Measurements from ENCODE around the gene KCTD17.

The KCTD17 gene

GRCh38 chr22:37080838-37081237 is 29.3 kb downstream of the KCTD17 start:
- DNase-seq, result no peak

- DNase-seq, result peak; percentile 31 to 37
These were observed 30.8 kb downstream of the KCTD17 start for GRCh38 chr22:37082251-37082873.

GRCh38 chr22:37083914-37084313 is 32.4 kb downstream of the KCTD17 start:
- no peak for DNase-seq

GRCh38 chr22:37084385-37084784 is 32.8 kb downstream of the KCTD17 start:
- DNase-seq, result no peak

- no peak for DNase-seq
These were observed 34.6 kb downstream of the KCTD17 start for GRCh38 chr22:37086184-37086583.

GRCh38 chr22:37088108-37088605 is 36.6 kb downstream of the KCTD17 start:
- no peak for DNase-seq

- no peak for DNase-seq
These were observed 37.3 kb downstream of the KCTD17 start for GRCh38 chr22:37088750-37089408.

GRCh38 chr22:37089434-37089833 is 37.9 kb downstream of the KCTD17 start:
- DNase-seq, result no peak

- no peak for DNase-seq
These were observed 39.6 kb downstream of the KCTD17 start for GRCh38 chr22:37090920-37091695.

- no peak for DNase-seq
These were observed 40.5 kb downstream of the KCTD17 start for GRCh38 chr22:37091994-37092393.

- no peak for DNase-seq
These were observed 41.5 kb downstream of the KCTD17 start for GRCh38 chr22:37092997-37093396.

GRCh38 chr22:37094239-37094638 is 42.7 kb downstream of the KCTD17 start:
- no peak for DNase-seq

GRCh38 chr22:37095113-37095512 is 43.6 kb downstream of the KCTD17 start:
- peak; percentile 61 to 70 for DNase-seq

GRCh38 chr22:37097346-37097745 is 45.8 kb downstream of the KCTD17 start:
- no peak for DNase-seq

- DNase-seq, result no peak
These were observed 47.5 kb downstream of the KCTD17 start for GRCh38 chr22:37098976-37099591.

- DNase-seq, result no peak
These were observed 49.1 kb downstream of the KCTD17 start for GRCh38 chr22:37100589-37101127.

- no peak for DNase-seq
These were observed 49.9 kb downstream of the KCTD17 start for GRCh38 chr22:37101311-37102066.

GRCh38 chr22:37103151-37103550 is 51.6 kb downstream of the KCTD17 start:
- no peak for DNase-seq

- DNase-seq, result no peak
These were observed 52.3 kb downstream of the KCTD17 start for GRCh38 chr22:37103656-37104452.

GRCh38 chr22:37105154-37105553 is 53.6 kb downstream of the KCTD17 start:
- DNase-seq, result no peak

- no peak for DNase-seq
These were observed 54.4 kb downstream of the KCTD17 start for GRCh38 chr22:37105990-37106389.
